IMR-90 (cell line): ENCODE measurements around the gene TMX3. TPM values are rescaled to one million over a fixed set of nuclear protein-coding genes. Genes with fewer than 3 reads are reported as not detected.

Experiments used
- ATAC-seq: fragments of 200-7000 bp; cut with Tn5 transposase; 2 replicates; pipeline ENCODE4 v1.9.1; 2020; ENCODE audit warnings: low read depth, mild to moderate bottlenecking, moderate library complexity
- BruUV-seq: library from RNA; stranded (reverse); fragments of 400-500 nt; replicated peaks from 2 replicates; lab custom pipeline; 2021; lab: Mats Ljungman, UMichigan
- CTCF ChIA-PET: fragments of 300-600 bp; formaldehyde crosslinking; extraction: SDS; loops from one replicate; lab custom pipeline; 2021; ENCODE audit warnings: antibody characterized with exemption; lab: Yijun Ruan, JAX
- POLR2A ChIA-PET: fragments of 300-600 bp; sonication (Branson Sonifier 250); formaldehyde crosslinking; loops from one replicate; lab custom pipeline; 2022; ENCODE audit warnings: antibody characterized with exemption; ENCODE audit not compliant: unreplicated experiment; lab: Charles Lee
- DNase-seq: peaks from one replicate; pipeline ENCODE4 v3.0.0; 2013
- H2AFZ ChIP-seq: replicated peaks from 2 replicates; pipeline ENCODE3; 2013; ENCODE audit warnings: low read length, mild to moderate bottlenecking; ENCODE audit not compliant: poor library complexity
- H2AK5ac ChIP-seq: 2 replicates; pipeline ENCODE4 v1.6.1; 2013; ENCODE audit warnings: low read depth, low read length, inconsistent platforms
- H2AK9ac ChIP-seq: replicated peaks from 2 replicates; pipeline ENCODE3; 2013; ENCODE audit warnings: mild to moderate bottlenecking, low read depth, low read length, moderate library complexity; ENCODE audit not compliant: poor library complexity
- H2BK120ac ChIP-seq: 2 replicates; pipeline ENCODE4 v1.6.1; 2013; ENCODE audit warnings: low read depth, low read length, inconsistent platforms
- H2BK15ac ChIP-seq: 3 replicates; pipeline ENCODE4 v1.6.1; 2013; ENCODE audit warnings: low read depth, low read length, inconsistent platforms
- H2BK20ac ChIP-seq: 2 replicates; pipeline ENCODE4 v1.6.1; 2013; ENCODE audit warnings: low read depth, mild to moderate bottlenecking, inconsistent platforms, low read length, moderate library complexity
- H2BK5ac ChIP-seq: 2 replicates; pipeline ENCODE4 v1.6.1; 2013; ENCODE audit warnings: mild to moderate bottlenecking, low read depth, low read length, inconsistent platforms; ENCODE audit not compliant: poor library complexity, severe bottlenecking
- H3K14ac ChIP-seq: replicated peaks from 2 replicates; pipeline ENCODE4 v1.6.1; 2013; ENCODE audit warnings: low read depth, low read length, inconsistent platforms
- H3K18ac ChIP-seq: 2 replicates; pipeline ENCODE4 v1.6.1; 2013; ENCODE audit warnings: low read depth, low read length, control low read depth
- H3K23ac ChIP-seq: 2 replicates; pipeline ENCODE4 v1.6.1; 2013; ENCODE audit warnings: low read depth, low read length, inconsistent platforms
- H3K27ac ChIP-seq: 2 replicates; pipeline ENCODE4 v1.5.1; 2013; ENCODE audit warnings: mild to moderate bottlenecking, control low read depth, low read length; ENCODE audit not compliant: insufficient read depth
- H3K27me3 ChIP-seq: 2 replicates; pipeline ENCODE4 v1.6.1; 2013; ENCODE audit warnings: low read length; ENCODE audit not compliant: control insufficient read depth, insufficient read depth
- H3K36me3 ChIP-seq: 2 replicates; pipeline ENCODE4 v1.6.1; 2013; ENCODE audit warnings: low read length, mixed read lengths; ENCODE audit not compliant: control insufficient read depth, insufficient read depth
- H3K4ac ChIP-seq: 2 replicates; pipeline ENCODE4 v1.6.1; 2013; ENCODE audit warnings: low read depth, low read length, inconsistent platforms
- H3K4me1 ChIP-seq: 2 replicates; pipeline ENCODE4 v1.6.1; 2013; ENCODE audit warnings: low read length, mixed read lengths; ENCODE audit not compliant: control insufficient read depth, insufficient read depth
- H3K4me2 ChIP-seq: 2 replicates; pipeline ENCODE4 v1.6.1; 2013; ENCODE audit warnings: low read depth, mild to moderate bottlenecking, control low read depth, low read length, moderate library complexity
- H3K4me3 ChIP-seq: 2 replicates; pipeline ENCODE4 v1.5.1; 2013; ENCODE audit warnings: low read depth, mild to moderate bottlenecking, control low read depth, low read length, moderate library complexity; ENCODE audit not compliant: insufficient read depth
- H3K56ac ChIP-seq: 2 replicates; pipeline ENCODE4 v1.6.1; 2013; ENCODE audit warnings: low read length, inconsistent platforms; ENCODE audit not compliant: insufficient read depth; ENCODE audit errors: extremely low read depth
- H3K79me1 ChIP-seq, 2 experiments: 2 replicates each; pipeline ENCODE4 v1.6.1; 2013; ENCODE audit warnings: low read length in 2 of 2, inconsistent platforms in 1 of 2, low read depth in 1 of 2
- H3K9ac ChIP-seq: 2 replicates; pipeline ENCODE4 v1.6.1; 2013; ENCODE audit warnings: low read depth, low read length, control low read depth
- H3K9me1 ChIP-seq: 2 replicates; pipeline ENCODE4 v1.6.1; 2013; ENCODE audit warnings: low read length, inconsistent platforms; ENCODE audit not compliant: insufficient read depth
- H3K9me3 ChIP-seq: 2 replicates; pipeline ENCODE4 v1.6.1; 2013; ENCODE audit warnings: low read length; ENCODE audit not compliant: control insufficient read depth, insufficient read depth
- H4K20me1 ChIP-seq: 2 replicates; pipeline ENCODE4 v1.6.1; 2013; ENCODE audit warnings: low read length, inconsistent platforms; ENCODE audit not compliant: insufficient read depth
- H4K5ac ChIP-seq: 2 replicates; pipeline ENCODE4 v1.6.1; 2013; ENCODE audit warnings: mild to moderate bottlenecking, low read depth, low read length, control low read depth
- H4K8ac ChIP-seq, 2 experiments: 2 replicates each; pipeline ENCODE4 v1.6.1; 2013; ENCODE audit warnings: low read depth in 2 of 2, low read length in 2 of 2, control low read depth in 1 of 2, inconsistent platforms in 1 of 2
- H4K91ac ChIP-seq: 2 replicates; pipeline ENCODE4 v1.6.1; 2013; ENCODE audit warnings: low read depth, low read length, inconsistent platforms; ENCODE audit not compliant: insufficient read depth
- BHLHE40 ChIP-seq: fragments of 150-350 bp; IDR thresholded peaks from 2 replicates; pipeline ENCODE4 v1.6.1; 2016; ENCODE audit warnings: mild to moderate bottlenecking, low read depth, low read length
- CEBPB ChIP-seq: IDR thresholded peaks from 2 replicates; pipeline ENCODE4 v1.6.1; 2012; ENCODE audit warnings: low read depth, low read length, improper control_type of control experiment
- CHD1 ChIP-seq: IDR thresholded peaks from 2 replicates; pipeline ENCODE4 v1.6.1; 2012; ENCODE audit warnings: low read depth, low read length, improper control_type of control experiment
- CTCF ChIP-seq: conservative IDR thresholded peaks from 2 replicates; pipeline ENCODE4 v1.5.1; 2012; ENCODE audit warnings: mild to moderate bottlenecking, low read depth, low read length, improper control_type of control experiment
- ELK1 ChIP-seq: fragments of 150-350 bp; IDR thresholded peaks from 2 replicates; pipeline ENCODE4 v1.6.1; 2016; ENCODE audit warnings: low read depth, mild to moderate bottlenecking, low read length, moderate library complexity, borderline replicate concordance
- FOS ChIP-seq: fragments of 150-350 bp; IDR thresholded peaks from 2 replicates; pipeline ENCODE4 v1.6.1; 2016; ENCODE audit warnings: low read depth, low read length
- MAFK ChIP-seq: IDR thresholded peaks from 2 replicates; pipeline ENCODE4 v1.6.1; 2012; ENCODE audit warnings: low read depth, low read length, improper control_type of control experiment
- MAZ ChIP-seq: IDR thresholded peaks from 2 replicates; pipeline ENCODE4 v1.6.1; 2012; ENCODE audit warnings: low read depth, mild to moderate bottlenecking, low read length, improper control_type of control experiment, moderate library complexity, borderline replicate concordance
- MXI1 ChIP-seq: IDR thresholded peaks from 2 replicates; pipeline ENCODE4 v1.6.1; 2012; ENCODE audit warnings: low read depth, mild to moderate bottlenecking, low read length, moderate library complexity, borderline replicate concordance
- NFE2L2 ChIP-seq: fragments of 150-350 bp; IDR thresholded peaks from 2 replicates; pipeline ENCODE4 v1.6.1; 2016; ENCODE audit warnings: low read depth, mild to moderate bottlenecking, low read length
- POLR2A ChIP-seq: IDR thresholded peaks from 2 replicates; pipeline ENCODE4 v1.6.1; 2012; ENCODE audit warnings: mild to moderate bottlenecking, low read depth, low read length
- RAD21 ChIP-seq: IDR thresholded peaks from 2 replicates; pipeline ENCODE4 v1.6.1; 2012; ENCODE audit warnings: low read length, improper control_type of control experiment
- RCOR1 ChIP-seq: IDR thresholded peaks from 2 replicates; pipeline ENCODE4 v1.6.1; 2012; ENCODE audit warnings: mild to moderate bottlenecking, low read length, improper control_type of control experiment; ENCODE audit not compliant: insufficient replicate concordance
- RFX5 ChIP-seq: IDR thresholded peaks from 2 replicates; pipeline ENCODE4 v1.8.0; 2012; ENCODE audit warnings: low read depth, mild to moderate bottlenecking, low read length, moderate library complexity
- SMC3 ChIP-seq: fragments of 150-350 bp; IDR thresholded peaks from 2 replicates; pipeline ENCODE4 v1.6.1; 2016; ENCODE audit warnings: low read depth, mild to moderate bottlenecking, antibody characterized with exemption, low read length, moderate library complexity
- WGBS, 2 experiments: methylation state at CpG; one replicate each; pipeline versions ENCODE4 v1.1.5 to v1.1.7; 2013; ENCODE audit warnings: missing lambda C conversion rate in 2 of 2; ENCODE audit not compliant: insufficient read length in 1 of 2; ENCODE audit errors: extremely low coverage in 2 of 2; 5-methylcytosine and 5-hydroxymethylcytosine counted together
- dilution Hi-C: fragments of 300-500 bp; cut with HindIII; formaldehyde crosslinking; loops from one replicate; pipeline ENCODE4 v1.14.3; 2018; ENCODE audit warnings: low sequenced_read_pairs; ENCODE audit not compliant: unreplicated experiment
- in situ Hi-C: fragments of 300-500 bp; cut with MboI; formaldehyde crosslinking; loops from 3 replicates; pipeline ENCODE4 v1.14.3; 2019; ENCODE audit warnings: low sequenced_read_pairs, inconsistent platforms, mixed read lengths
- intact Hi-C: fragments of 100-400 bp; cut with micrococcal nuclease; formaldehyde crosslinking; loops from 2 replicates; pipeline ENCODE4 v1.10.0; 2022
- polyA plus RNA-seq, 3 experiments: library from polyadenylated mRNA; depleted of rRNA; stranded (reverse); fragments of >200 nt; gene quantifications; 2 replicates each; pipeline ENCODE4 v1.2.3, GENCODE V29; 2012; ENCODE audit warnings: low replicate concordance in 1 of 3
- total RNA-seq: library from RNA; depleted of rRNA; stranded (reverse); fragments of >200 nt; gene quantifications from 2 replicates; pipeline ENCODE4 v1.2.3, GENCODE V29; 2012
- TF ChIP-seq, protein P1 (sequence below): fragments of 150-350 bp; IDR thresholded peaks from 2 replicates; pipeline ENCODE4 v1.6.1; 2017; ENCODE audit warnings: mild to moderate bottlenecking, antibody characterized with exemption, low read length, low read depth

TMX3 gene
- total and polyA plus RNA-seq, 2 of the 4 experiments (the other 2 are of a cell fraction) = 22.8 to 50.5 TPM

- in situ Hi-C loops = no loop called here
These were observed 7.9 kb upstream of the TMX3 start for GRCh38 chr18:68722821-68723220.

More at GRCh38 chr18:68722821-68723220, 7.9 kb upstream of the TMX3 start:
- no peaks in the 10 kb centered on the region; the same call in 1 of the 2 replicates for H3K4me1 ChIP-seq
- TF ChIP-seq MAFK (no peak), SMC3 (no peak), CHD1 (no peak), RCOR1 (no peak), MAZ (no peak), RFX5 (no peak), FOS (no peak), CEBPB (no peak), RAD21 (no peak), NFE2L2 (no peak), MXI1 (no peak), POLR2A (no peak), CTCF (no peak), ELK1 (no peak), BHLHE40 (no peak)
- TF ChIP-seq, protein P1, sequence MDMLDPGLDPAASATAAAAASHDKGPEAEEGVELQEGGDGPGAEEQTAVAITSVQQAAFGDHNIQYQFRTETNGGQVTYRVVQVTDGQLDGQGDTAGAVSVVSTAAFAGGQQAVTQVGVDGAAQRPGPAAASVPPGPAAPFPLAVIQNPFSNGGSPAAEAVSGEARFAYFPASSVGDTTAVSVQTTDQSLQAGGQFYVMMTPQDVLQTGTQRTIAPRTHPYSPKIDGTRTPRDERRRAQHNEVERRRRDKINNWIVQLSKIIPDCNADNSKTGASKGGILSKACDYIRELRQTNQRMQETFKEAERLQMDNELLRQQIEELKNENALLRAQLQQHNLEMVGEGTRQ = no peak
- H4K8ac ChIP-seq = no peak overlapping the region
- H3K23ac ChIP-seq = no peak overlapping the region
- H3K4me2 ChIP-seq = no peak overlapping the region
- DNase-seq (no peak), ATAC-seq (no peak)
- ChIA-PET CTCF (no interaction called here), POLR2A (no interaction called here)
- no peaks in the 10 kb centered on the region for H3K36me3 ChIP-seq
- H3K18ac ChIP-seq = no peak overlapping the region
- intact Hi-C loops = no loop called here
- no peak overlapping the region for H2BK120ac ChIP-seq
- no peaks in the 10 kb centered on the region for H3K79me1 ChIP-seq
- H4K91ac ChIP-seq = no peak overlapping the region
- H3K27ac ChIP-seq = no peak overlapping the region
- no peak overlapping the region for H4K5ac ChIP-seq
- no peak overlapping the region for H3K56ac ChIP-seq
- H2BK15ac ChIP-seq = no peak overlapping the region
- no CpG with 5 or more reads among the region's 1 CpG for WGBS, 2 experiments
- H4K20me1 ChIP-seq = no peaks in the 10 kb centered on the region
- no peaks in the 10 kb centered on the region for H3K9me1 ChIP-seq
- no peak overlapping the region for H2AFZ ChIP-seq
- no peak overlapping the region for H3K4ac ChIP-seq
- H3K14ac ChIP-seq = no peak overlapping the region
- no peak overlapping the region for H2BK5ac ChIP-seq
- no TSS peak for BruUV-seq
- H3K27me3 ChIP-seq = no peaks in the 10 kb centered on the region
- H3K9ac ChIP-seq = no peak overlapping the region
- H2AK5ac ChIP-seq = no peak overlapping the region
- H3K4me3 ChIP-seq = no peak overlapping the region
- no peaks in the 10 kb centered on the region for H3K9me3 ChIP-seq
- no peak overlapping the region for H2BK20ac ChIP-seq
- dilution Hi-C loops = no loop called here
- H2AK9ac ChIP-seq = no peak overlapping the region
